Testis (tissue), 3 donors: Measurements from ENCODE around the gene CNTF. TPM values are rescaled to one million over a fixed set of nuclear protein-coding genes. Genes with fewer than 3 reads are reported as not detected.

Source experiments
- DNase-seq: peaks from one replicate; pipeline ENCODE4 v3.0.0-alpha.2; 2019
- H3K27ac ChIP-seq, 2 donors: fragments of 200-600 bp; sonication (generic); one replicate each; pipeline ENCODE4 v1.5.1; 2019
- H3K27me3 ChIP-seq: fragments of 200-600 bp; sonication (generic); one replicate; pipeline ENCODE4 v1.5.1; 2019
- H3K36me3 ChIP-seq: fragments of 200-600 bp; sonication (generic); one replicate; pipeline ENCODE4 v1.5.1; 2017; ENCODE audit warnings: low read depth; ENCODE audit errors: missing control alignments
- H3K4me1 ChIP-seq: fragments of 200-600 bp; sonication (generic); one replicate; pipeline ENCODE4 v1.5.1; 2019
- H3K4me3 ChIP-seq, 2 donors: fragments of 200-600 bp; sonication (generic); one replicate each; pipeline ENCODE4 v1.5.1; 2017 to 2019
- H3K9me3 ChIP-seq: fragments of 200-600 bp; sonication (generic); one replicate; pipeline ENCODE4 v1.5.1; 2017
- POLR2A ChIP-seq: fragments of 450-650 bp; IDR thresholded peaks from one replicate; pipeline ENCODE4 v1.6.1; 2017; ENCODE audit warnings: antibody characterized with exemption, mild to moderate bottlenecking, moderate library complexity
- WGBS, 2 donors: methylation state at CpG; one replicate each; pipeline ENCODE4 v1.1.5; 2018; 5-methylcytosine and 5-hydroxymethylcytosine counted together
- intact Hi-C: fragments of 100-400 bp; cut with DNase I; formaldehyde crosslinking; loops from one replicate; pipeline ENCODE4 v1.15.1; 2023; ENCODE audit warnings: low total_unique reads
- polyA plus RNA-seq: library from polyadenylated mRNA; stranded (reverse); fragments of 350-450 nt; fragmentation: Illumina TruSeq; extraction: RNeasy Lipid Tissue Mini Kit (QIAGEN cat#74804); gene quantifications from one replicate; pipeline ENCODE4 v1.2.3, GENCODE V29; 2014; ENCODE audit warnings: low read depth, low replicate concordance; ENCODE audit not compliant: insufficient read depth
- total RNA-seq, 2 donors: library from RNA; depleted of rRNA; stranded (reverse); fragments of >200 nt; gene quantifications; one replicate each; pipeline ENCODE4 v1.2.3, GENCODE V29; 2016
- TF ChIP-seq, protein P1 (sequence below), 3 experiments: fragments of 450-650 bp in 2 of 3; fragments of 200-600 bp in 1 of 3; sonication (generic) in 1 of 3; IDR thresholded peaks; one replicate each; pipeline ENCODE4 v1.5.1; 2016 to 2019; ENCODE audit warnings: antibody characterized with exemption in 3 of 3, mild to moderate bottlenecking in 2 of 3, moderate library complexity in 1 of 3

Gene CNTF
- total and polyA plus RNA-seq, 3 donors from 2014 or later: 1.0 to 1.6 (median 1.3) TPM

- H3K4me1 ChIP-seq: peaks cover 26% of the 10 kb centered on the region
- TF ChIP-seq, protein P1, sequence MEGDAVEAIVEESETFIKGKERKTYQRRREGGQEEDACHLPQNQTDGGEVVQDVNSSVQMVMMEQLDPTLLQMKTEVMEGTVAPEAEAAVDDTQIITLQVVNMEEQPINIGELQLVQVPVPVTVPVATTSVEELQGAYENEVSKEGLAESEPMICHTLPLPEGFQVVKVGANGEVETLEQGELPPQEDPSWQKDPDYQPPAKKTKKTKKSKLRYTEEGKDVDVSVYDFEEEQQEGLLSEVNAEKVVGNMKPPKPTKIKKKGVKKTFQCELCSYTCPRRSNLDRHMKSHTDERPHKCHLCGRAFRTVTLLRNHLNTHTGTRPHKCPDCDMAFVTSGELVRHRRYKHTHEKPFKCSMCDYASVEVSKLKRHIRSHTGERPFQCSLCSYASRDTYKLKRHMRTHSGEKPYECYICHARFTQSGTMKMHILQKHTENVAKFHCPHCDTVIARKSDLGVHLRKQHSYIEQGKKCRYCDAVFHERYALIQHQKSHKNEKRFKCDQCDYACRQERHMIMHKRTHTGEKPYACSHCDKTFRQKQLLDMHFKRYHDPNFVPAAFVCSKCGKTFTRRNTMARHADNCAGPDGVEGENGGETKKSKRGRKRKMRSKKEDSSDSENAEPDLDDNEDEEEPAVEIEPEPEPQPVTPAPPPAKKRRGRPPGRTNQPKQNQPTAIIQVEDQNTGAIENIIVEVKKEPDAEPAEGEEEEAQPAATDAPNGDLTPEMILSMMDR (IDR thresholded peaks at IDR 0.05): no peak
- no peak for TF ChIP-seq POLR2A
- no peaks in the 10 kb centered on the region for H3K9me3 ChIP-seq
- no peak for DNase-seq
- H3K27ac ChIP-seq: no peak overlapping the region
- intact Hi-C loops: no loop called here
- H3K36me3 ChIP-seq: no peaks in the 10 kb centered on the region
- WGBS, 2 donors: 68% methylated on average over 7 of the region's 7 CpGs
- no peaks in the 10 kb centered on the region for H3K27me3 ChIP-seq
- no peak overlapping the region for H3K4me3 ChIP-seq
Measured at GRCh38 chr11:58641803-58642581, 19.5 kb downstream of the CNTF start.

DNA sequence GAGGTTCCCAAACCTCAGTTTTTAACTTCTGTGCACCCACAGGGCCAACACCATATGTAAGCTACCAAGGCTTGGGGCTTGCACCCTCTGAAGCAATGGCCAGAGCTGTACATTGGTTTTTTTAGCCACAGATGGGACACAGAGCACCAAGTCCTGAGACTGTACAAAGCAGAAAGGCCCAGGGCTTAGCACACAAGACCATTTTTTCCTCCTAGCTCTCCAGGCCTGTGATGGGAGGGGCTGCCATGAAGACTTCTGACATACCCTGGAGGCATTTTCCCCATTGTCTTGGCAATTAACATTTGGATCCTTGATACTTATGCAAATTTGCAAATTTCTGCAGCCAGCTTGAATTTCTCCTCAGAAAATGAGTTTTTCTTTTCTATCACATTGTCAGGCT, 23.4 kb downstream of the CNTF start:
- H3K36me3 ChIP-seq: no peaks in the 10 kb centered on the region
- TF ChIP-seq, protein P1 (IDR thresholded peaks at IDR 0.05): no peak
- no peak for TF ChIP-seq POLR2A
- intact Hi-C loops: no loop called here
- H3K27me3 ChIP-seq: no peaks in the 10 kb centered on the region
- no peak for DNase-seq
- H3K4me1 ChIP-seq: peaks cover 9% of the 10 kb centered on the region
- H3K4me3 ChIP-seq: no peak overlapping the region
- H3K9me3 ChIP-seq: no peaks in the 10 kb centered on the region
- no peak overlapping the region for H3K27ac ChIP-seq

- Histone ChIP-seq H3K4me1 (no peaks in the 10 kb centered on the region), H3K9me3 (no peaks in the 10 kb centered on the region), H3K27ac (no peak overlapping the region), H3K4me3 (no peak overlapping the region), H3K27me3 (no peaks in the 10 kb centered on the region), H3K36me3 (no peaks in the 10 kb centered on the region)
- intact Hi-C loops: no loop called here
- no peak for TF ChIP-seq POLR2A
- TF ChIP-seq, protein P1 (IDR thresholded peaks at IDR 0.05): no peak
- no peak for DNase-seq
- whole genome bisulfite sequencing, 2 donors: 75 to 94% methylated on average over 2 of the region's 2 CpGs
Measured at GRCh38 chr11:58647141-58647699, 24.8 kb downstream of the CNTF start.

GRCh38 chr11:58647866-58648265, 25.4 kb downstream of the CNTF start:
- no peaks in the 10 kb centered on the region for H3K4me1 ChIP-seq
- intact Hi-C loops: no loop called here
- 65 to 73% methylated on average over 1 of the region's 1 CpG for WGBS, 2 donors
- no peak overlapping the region for H3K27ac ChIP-seq
- H3K4me3 ChIP-seq: no peak overlapping the region
- no peaks in the 10 kb centered on the region for H3K36me3 ChIP-seq
- H3K27me3 ChIP-seq: no peaks in the 10 kb centered on the region
- no peak for DNase-seq
- TF ChIP-seq POLR2A: no peak
- TF ChIP-seq, protein P1 (IDR thresholded peaks at IDR 0.05): no peak
- H3K9me3 ChIP-seq: no peaks in the 10 kb centered on the region

GRCh38 chr11:58649623-58650022, 27.2 kb downstream of the CNTF start:
- no peaks in the 10 kb centered on the region for H3K4me1 ChIP-seq
- H3K4me3 ChIP-seq: no peak overlapping the region
- TF ChIP-seq, protein P1 (IDR thresholded peaks at IDR 0.05): no peak
- TF ChIP-seq POLR2A: no peak
- no peak overlapping the region for H3K27ac ChIP-seq
- intact Hi-C loops: no loop called here
- no peak for DNase-seq
- no peaks in the 10 kb centered on the region for H3K27me3 ChIP-seq
- H3K36me3 ChIP-seq: no peaks in the 10 kb centered on the region
- H3K9me3 ChIP-seq: no peaks in the 10 kb centered on the region
